HAP-1 (cell line): ENCODE measurements around the gene PIBF1.
A peak's percentile ranks its signal among the peaks of the same experiment; 100 is the strongest.
"Not testable (repeated sequence)": the region's sequence is repeated elsewhere in the genome, so short reads cannot be mapped to it uniquely, and the experiment has no call there.

ENCODE experiments used
- DNase-seq, 2 experiments: peaks; one replicate each; pipeline ENCODE4 v3.0.0-alpha.2; 2016 to 2020; ENCODE audit warnings: low spot score in 2 of 2
- H3K27me3 ChIP-seq: fragments of 250-450 bp; sonication (Bioruptor Pico); 2 replicates; pipeline ENCODE4 v1.5.1; 2020; ENCODE audit warnings: low read depth, mild to moderate bottlenecking, moderate library complexity
- H3K36me3 ChIP-seq: fragments of 250-450 bp; sonication (Bioruptor Pico); replicated peaks from 2 replicates; pipeline ENCODE4 v1.5.1; 2020; ENCODE audit warnings: mild to moderate bottlenecking
- H3K4me1 ChIP-seq: fragments of 250-450 bp; sonication (Bioruptor Pico); 2 replicates; pipeline ENCODE4 v1.5.1; 2020; ENCODE audit warnings: mild to moderate bottlenecking
- H3K4me3 ChIP-seq: fragments of 250-450 bp; sonication (Bioruptor Pico); 2 replicates; pipeline ENCODE4 v1.5.1; 2020; ENCODE audit warnings: mild to moderate bottlenecking, moderate library complexity
- H3K9me3 ChIP-seq: fragments of 250-450 bp; sonication (Bioruptor Pico); 2 replicates; pipeline ENCODE4 v1.5.1; 2020; ENCODE audit warnings: mild to moderate bottlenecking, moderate library complexity
- in situ Hi-C: fragments of 300-500 bp; cut with MboI; formaldehyde crosslinking; loops from 3 replicates; pipeline ENCODE4 v1.14.3; 2020; ENCODE audit warnings: low sequenced_read_pairs, inconsistent platforms, mixed read lengths

Gene PIBF1

GRCh38 chr13:72792640-72793039 lies 10.7 kb downstream of the PIBF1 start:
- H3K27me3 ChIP-seq = no peaks in the 10 kb centered on the region
- peaks cover 15% of the 10 kb centered on the region for H3K36me3 ChIP-seq
- H3K9me3 ChIP-seq = no peaks in the 10 kb centered on the region
- peaks cover 2% of the 10 kb centered on the region; the same call in 1 of the 2 replicates for H3K4me1 ChIP-seq
- in situ Hi-C loops = no loop called here
- DNase-seq = no peak
- no peak overlapping the region for H3K4me3 ChIP-seq

- in situ Hi-C loops = no loop called here
These were observed 16.9 kb downstream of the PIBF1 start for GRCh38 chr13:72798817-72799216.

GRCh38 chr13:72804301-72804700 lies 22.4 kb downstream of the PIBF1 start:
- Histone ChIP-seq H3K4me1 (peaks cover 3% of the 10 kb centered on the region; the same call in 1 of the 2 replicates), H3K9me3 (no peaks in the 10 kb centered on the region), H3K27me3 (no peaks in the 10 kb centered on the region), H3K36me3 (no peaks in the 10 kb centered on the region), H3K4me3 (no peak overlapping the region)
- no peak for DNase-seq
- in situ Hi-C loops = loop anchor here (25.0 kb wide), 1 partner anchor 908 kb away; no protein-coding TSS in a partner anchor

More at GRCh38 chr13:72798817-72799216, 16.9 kb downstream of the PIBF1 start:
- Histone ChIP-seq H3K36me3 (peaks cover 7% of the 10 kb centered on the region), H3K27me3 (no peaks in the 10 kb centered on the region), H3K4me3 (no peak overlapping the region), H3K4me1 (peaks cover 2% of the 10 kb centered on the region; the same call in 1 of the 2 replicates), H3K9me3 (no peaks in the 10 kb centered on the region)
- no peak for DNase-seq

GRCh38 chr13:72805676-72806346 lies 23.9 kb downstream of the PIBF1 start:
- H3K4me3 ChIP-seq = no peak overlapping the region
- DNase-seq = peak in 1 of 2 experiments; percentile 33
- no peaks in the 10 kb centered on the region for H3K27me3 ChIP-seq
- peaks cover 3% of the 10 kb centered on the region; the same call in 1 of the 2 replicates for H3K4me1 ChIP-seq
- H3K36me3 ChIP-seq = no peaks in the 10 kb centered on the region
- in situ Hi-C loops = loop anchor here (25.0 kb wide), 1 partner anchor 906 kb away; no protein-coding TSS in a partner anchor
- H3K9me3 ChIP-seq = no peaks in the 10 kb centered on the region

- H3K4me1 ChIP-seq, H3K36me3 ChIP-seq, H3K4me3 ChIP-seq, DNase-seq, H3K27me3 ChIP-seq, H3K9me3 ChIP-seq: not testable (repeated sequence)
- in situ Hi-C loops = loop anchor here (25.0 kb wide), 1 partner anchor 906 kb away; no protein-coding TSS in a partner anchor
These were observed 24.6 kb downstream of the PIBF1 start for GRCh38 chr13:72806514-72806913.

- Histone ChIP-seq H3K9me3 (no peaks in the 10 kb centered on the region), H3K36me3 (no peaks in the 10 kb centered on the region), H3K27me3 (no peaks in the 10 kb centered on the region), H3K4me3 (no peak overlapping the region), H3K4me1 (peaks cover 3% of the 10 kb centered on the region; the same call in 1 of the 2 replicates)
- in situ Hi-C loops = loop anchor here (25.0 kb wide), 1 partner anchor 903 kb away; no protein-coding TSS in a partner anchor
- no peak for DNase-seq
These were observed 27.1 kb downstream of the PIBF1 start for GRCh38 chr13:72808917-72809500.

- H3K36me3 ChIP-seq = no peaks in the 10 kb centered on the region
- H3K9me3 ChIP-seq = no peaks in the 10 kb centered on the region
- DNase-seq = peak; percentile 10 to 63
- H3K4me3 ChIP-seq = no peak overlapping the region
- H3K27me3 ChIP-seq = no peaks in the 10 kb centered on the region
- in situ Hi-C loops = loop anchor here (25.0 kb wide), 1 partner anchor 892 kb away; no protein-coding TSS in a partner anchor
- H3K4me1 ChIP-seq = peaks cover 13% of the 10 kb centered on the region
These were observed 38.4 kb downstream of the PIBF1 start for GRCh38 chr13:72820156-72820897.

- no peak for DNase-seq
- Histone ChIP-seq H3K36me3 (no peaks in the 10 kb centered on the region), H3K4me3 (no peak overlapping the region), H3K4me1 (peaks cover 13% of the 10 kb centered on the region), H3K9me3 (no peaks in the 10 kb centered on the region), H3K27me3 (no peaks in the 10 kb centered on the region)
- in situ Hi-C loops = loop anchor here (25.0 kb wide), 1 partner anchor 891 kb away; no protein-coding TSS in a partner anchor
These were observed 39.0 kb downstream of the PIBF1 start for GRCh38 chr13:72820898-72821279.

- Histone ChIP-seq H3K36me3 (no peaks in the 10 kb centered on the region; the same call in 1 of the 2 replicates), H3K4me3 (no peak overlapping the region), H3K27me3 (no peaks in the 10 kb centered on the region), H3K4me1 (peaks cover 13% of the 10 kb centered on the region), H3K9me3 (no peaks in the 10 kb centered on the region)
- in situ Hi-C loops = loop anchor here (25.0 kb wide), 1 partner anchor 889 kb away; no protein-coding TSS in a partner anchor
- no peak for DNase-seq
These were observed 41.1 kb downstream of the PIBF1 start for GRCh38 chr13:72823081-72823480.

- peaks cover 13% of the 10 kb centered on the region for H3K4me1 ChIP-seq
- H3K36me3 ChIP-seq = no peaks in the 10 kb centered on the region; the same call in 1 of the 2 replicates
- no peak overlapping the region for H3K4me3 ChIP-seq
- in situ Hi-C loops = loop anchor here (25.0 kb wide), 1 partner anchor 889 kb away; no protein-coding TSS in a partner anchor
- H3K9me3 ChIP-seq = no peaks in the 10 kb centered on the region
- DNase-seq = no peak
- no peaks in the 10 kb centered on the region for H3K27me3 ChIP-seq
These were observed 41.8 kb downstream of the PIBF1 start for GRCh38 chr13:72823724-72824123.

GRCh38 chr13:72834601-72835000 lies 52.7 kb downstream of the PIBF1 start:
- no peaks in the 10 kb centered on the region for H3K4me1 ChIP-seq
- no peaks in the 10 kb centered on the region for H3K27me3 ChIP-seq
- H3K9me3 ChIP-seq = no peaks in the 10 kb centered on the region
- H3K4me3 ChIP-seq = no peak overlapping the region
- peaks cover 4% of the 10 kb centered on the region for H3K36me3 ChIP-seq
- no peak for DNase-seq
- in situ Hi-C loops = loop anchor here (25.0 kb wide), 2 partner anchors 228 to 578 kb away; partner anchors contain the start of gene KLF5

GRCh38 chr13:72839831-72840426 lies 58.0 kb downstream of the PIBF1 start:
- Histone ChIP-seq H3K27me3 (no peaks in the 10 kb centered on the region), H3K9me3 (no peaks in the 10 kb centered on the region), H3K36me3 (peaks cover 9% of the 10 kb centered on the region), H3K4me1 (peaks cover 3% of the 10 kb centered on the region), H3K4me3 (no peak overlapping the region)
- in situ Hi-C loops = loop anchor here (25.0 kb wide), 2 partner anchors 222 to 572 kb away; partner anchors contain the start of gene KLF5
- DNase-seq = peak; percentile 62 to 70

- Histone ChIP-seq H3K9me3 (no peaks in the 10 kb centered on the region), H3K36me3 (peaks cover 5% of the 10 kb centered on the region), H3K27me3 (no peaks in the 10 kb centered on the region), H3K4me3 (no peak overlapping the region), H3K4me1 (peaks cover 3% of the 10 kb centered on the region)
- no peak for DNase-seq
- in situ Hi-C loops = loop anchor here (25.0 kb wide), 2 partner anchors 219 to 569 kb away; partner anchors contain the start of gene KLF5
These were observed 61.1 kb downstream of the PIBF1 start for GRCh38 chr13:72842991-72843390.
